K562 (cell line): ENCODE data around the gene TMEM225B. TPM values are rescaled to one million over a fixed set of nuclear protein-coding genes. Genes with fewer than 3 reads are reported as not detected.

Source experiments
- CBFB ChIP-seq: sonication (generic); formaldehyde crosslinking; IDR thresholded peaks from 2 replicates; pipeline ENCODE4 v1.4.0; 2020; ENCODE audit warnings: mild to moderate bottlenecking, missing genetic modification reagents
- CC2D1A ChIP-seq: fragments of 450-650 bp; IDR thresholded peaks from 2 replicates; pipeline ENCODE4 v1.6.1; 2017; ENCODE audit warnings: mild to moderate bottlenecking
- CHD4 ChIP-seq: fragments of 200-600 bp; sonication (generic); IDR thresholded peaks from 3 replicates; pipeline ENCODE4 v1.6.1; 2012; ENCODE audit warnings: low read depth, mild to moderate bottlenecking, mixed read lengths, low read length, inconsistent platforms; ENCODE audit not compliant: insufficient read depth, insufficient replicate concordance, poor library complexity, severe bottlenecking
- CREB1 ChIP-seq, 2 experiments: sonication (generic) in 1 of 2; formaldehyde crosslinking in 1 of 2; IDR thresholded peaks; 2 replicates each; pipeline versions ENCODE4 v1.6.1 to v1.8.0; 2012 to 2022; ENCODE audit warnings: inconsistent platforms in 1 of 2, mild to moderate bottlenecking in 1 of 2, missing genetic modification reagents in 1 of 2, moderate library complexity in 1 of 2
- CTBP1 ChIP-seq: fragments of 450-650 bp; IDR thresholded peaks from 2 replicates; pipeline ENCODE4 v1.6.1; 2016; ENCODE audit warnings: borderline replicate concordance
- HDAC6 ChIP-seq: IDR thresholded peaks from 2 replicates; pipeline ENCODE4 v1.6.1; 2012; ENCODE audit warnings: low read depth, mild to moderate bottlenecking, control low read depth, inconsistent platforms, low read length, moderate library complexity
- HNRNPL ChIP-seq: fragments of 200-400 bp; formaldehyde crosslinking; IDR thresholded peaks from 2 replicates; pipeline ENCODE4 v1.6.1; 2017; ENCODE audit warnings: low read depth, mild to moderate bottlenecking, low read length
- MBD1 ChIP-seq: fragments of 250-450 bp; sonication (Bioruptor Pico); IDR thresholded peaks from 2 replicates; pipeline ENCODE4 v1.8.0; 2022; ENCODE audit warnings: inconsistent platforms
- NEUROD1 ChIP-seq: fragments of 150-350 bp; IDR thresholded peaks from 2 replicates; pipeline ENCODE4 v1.6.1; 2014; ENCODE audit warnings: borderline replicate concordance, low read length, low read depth; ENCODE audit not compliant: partially characterized antibody
- NFATC3 ChIP-seq: fragments of 450-650 bp; IDR thresholded peaks from 2 replicates; pipeline ENCODE4 v1.6.1; 2017; ENCODE audit warnings: mild to moderate bottlenecking
- NFRKB ChIP-seq: fragments of 450-650 bp; IDR thresholded peaks from 2 replicates; pipeline ENCODE4 v1.6.1; 2016; ENCODE audit warnings: low read depth
- NR3C1 ChIP-seq: sonication (generic); formaldehyde crosslinking; IDR thresholded peaks from 2 replicates; pipeline ENCODE4 v1.8.1; 2022; ENCODE audit warnings: missing genetic modification reagents
- POLR2AphosphoS2 ChIP-seq: IDR thresholded peaks from 2 replicates; pipeline ENCODE4 v1.6.1; 2012; ENCODE audit warnings: low read length, improper control_type of control experiment
- POLR3A ChIP-seq: IDR thresholded peaks from 2 replicates; pipeline ENCODE4 v1.6.1; 2011; ENCODE audit warnings: borderline replicate concordance, mild to moderate bottlenecking, moderate library complexity; ENCODE audit not compliant: insufficient read length, insufficient read depth; ENCODE audit errors: extremely low read depth
- SLC30A9 ChIP-seq: fragments of 250-450 bp; sonication (Bioruptor Pico); IDR thresholded peaks from 2 replicates; pipeline ENCODE4 v1.8.0; 2022; ENCODE audit warnings: mild to moderate bottlenecking, moderate library complexity
- SMAD1 ChIP-seq: fragments of 150-350 bp; IDR thresholded peaks from 2 replicates; pipeline ENCODE4 v1.6.1; 2014; ENCODE audit warnings: low read length, low read depth; ENCODE audit not compliant: partially characterized antibody
- SNRNP70 ChIP-seq: fragments of 200-400 bp; formaldehyde crosslinking; optimal IDR thresholded peaks from 2 replicates; pipeline ENCODE3; 2017; ENCODE audit warnings: low read depth, low read length
- SREBF2 ChIP-seq: sonication (generic); formaldehyde crosslinking; IDR thresholded peaks from 2 replicates; pipeline ENCODE4 v1.4.0; 2020; ENCODE audit warnings: mild to moderate bottlenecking, missing genetic modification reagents
- STAT5A ChIP-seq: IDR thresholded peaks from 2 replicates; pipeline ENCODE4 v1.6.1; 2012; ENCODE audit warnings: low read length, inconsistent platforms, borderline replicate concordance
- THRAP3 ChIP-seq: fragments of 450-650 bp; IDR thresholded peaks from 2 replicates; pipeline ENCODE4 v1.6.1; 2016; ENCODE audit warnings: mild to moderate bottlenecking, inconsistent platforms, borderline replicate concordance
- UBTF ChIP-seq, 2 experiments: IDR thresholded peaks; 2 replicates each; pipeline ENCODE4 v1.6.1; 2012; ENCODE audit warnings: improper control_type of control experiment in 2 of 2, low read depth in 2 of 2, low read length in 2 of 2, borderline replicate concordance in 1 of 2
- ZNF124 ChIP-seq: sonication (generic); formaldehyde crosslinking; IDR thresholded peaks from 2 replicates; pipeline ENCODE4 v1.8.1; 2022; ENCODE audit warnings: missing genetic modification reagents
- ZNF224 ChIP-seq: sonication (generic); formaldehyde crosslinking; IDR thresholded peaks from 2 replicates; pipeline ENCODE4 v1.8.0; 2022; ENCODE audit warnings: mild to moderate bottlenecking, missing genetic modification reagents
- ZNF23 ChIP-seq: fragments of 250-450 bp; sonication (Bioruptor Pico); IDR thresholded peaks from 2 replicates; pipeline ENCODE4 v1.4.0; 2020; ENCODE audit warnings: mild to moderate bottlenecking
- ZNF561 ChIP-seq: fragments of 450-650 bp; formaldehyde crosslinking; conservative IDR thresholded peaks from 2 replicates; pipeline ENCODE4 v1.4.0; 2020; ENCODE audit warnings: mild to moderate bottlenecking, moderate library complexity
- ZNF780A ChIP-seq: fragments of 250-450 bp; sonication (Bioruptor Pico); IDR thresholded peaks from 2 replicates; pipeline ENCODE4 v1.5.0; 2021; ENCODE audit warnings: mild to moderate bottlenecking
- polyA plus RNA-seq, 8 experiments: library from polyadenylated mRNA; depleted of rRNA in 4 of 8; stranded (reverse) in 5 of 8; unstranded in 3 of 8; fragments of >200 nt; fragmentation: Nextera tagmentation in 2 of 8; fragmentation: Illumina TruSeq in 1 of 8; extraction: Ambion mirVana in 2 of 8; extraction: Trizol in 1 of 8; gene quantifications; 2 replicates each; pipeline versions ENCODE4 v1.2.1 to v1.2.3, GENCODE V29; 2011 to 2014; ENCODE audit warnings: inconsistent platforms in 1 of 8, missing spikeins in 1 of 8
- total RNA-seq, 7 experiments: library from RNA; depleted of rRNA in 6 of 7; stranded (reverse); fragments of >200 nt in 6 of 7; fragmentation: Illumina TruSeq in 2 of 7; extraction: Trizol in 2 of 7; gene quantifications; 2 replicates each; pipeline versions ENCODE4 v1.2.1 to v1.2.3, GENCODE V29; 2011 to 2021; ENCODE audit warnings: low replicate concordance in 1 of 7

Gene TMEM225B
- total and polyA plus RNA-seq, 9 of the 15 experiments (the other 6 are each of a cell fraction or from before 2014, with no cell fraction given), result 0.08 to 0.73 (median 0.56) TPM

- TF ChIP-seq CC2D1A, result peak; percentile 94
- TF ChIP-seq SMAD1, result peak; percentile 45
- no peak for TF ChIP-seq NR3C1 (CRISPR knock-in tag)
- peak; percentile 56 for TF ChIP-seq NEUROD1
- TF ChIP-seq UBTF (IDR thresholded peaks at IDR 0.05; ENCODE audit: borderline replicate concordance in 1 of 2, low read depth in 2 of 2, low read length in 2 of 2), result peak; percentile 91 to 94
- TF ChIP-seq ZNF561 (CRISPR knock-in tag), result no peak
- no peak for TF ChIP-seq MBD1 (CRISPR knock-in tag)
- peak; percentile 95 for TF ChIP-seq CBFB (CRISPR knock-in tag)
- 0 out of 2 replicates have a peak, but pooled peaks have one; percentile 49 for TF ChIP-seq HNRNPL
- TF ChIP-seq CREB1 (IDR thresholded peaks at IDR 0.05), result peak; percentile 81
- TF ChIP-seq CREB1 (CRISPR knock-in tag; IDR thresholded peaks at IDR 0.05), result peak; percentile 86
- TF ChIP-seq SNRNP70, result no peak
- TF ChIP-seq CTBP1, result peak; percentile 90
- peak; percentile 47 for TF ChIP-seq CHD4
- no peak for TF ChIP-seq ZNF124 (CRISPR knock-in tag)
- TF ChIP-seq POLR2AphosphoS2, result no peak
- TF ChIP-seq NFATC3, result 0 out of 2 replicates have a peak, but pooled peaks have one; percentile 28
- peak; percentile 72; the same call in 1 of the 2 replicates for TF ChIP-seq ZNF224
- peak; percentile 70; the same call in 1 of the 2 replicates for TF ChIP-seq THRAP3
- no peak for TF ChIP-seq POLR3A
- no peak for TF ChIP-seq ZNF23
- TF ChIP-seq STAT5A, result peak; percentile 61; the same call in 1 of the 2 replicates
- TF ChIP-seq SLC30A9 (CRISPR knock-in tag), result no peak
- TF ChIP-seq ZNF780A (CRISPR knock-in tag), result no peak
- no peak for TF ChIP-seq HDAC6
- TF ChIP-seq NFRKB, result peak; percentile 61; the same call in 1 of the 2 replicates
- peak; percentile 85; the same call in 1 of the 2 replicates for TF ChIP-seq SREBF2
Observed at GRCh38 chr7:99616359-99617191, 18.5 kb downstream of the TMEM225B start, which contains the start of gene ZSCAN25 (continued).
